HCT116 (cell line): ENCODE results near the gene DZIP1L. TPM values are rescaled to one million over a fixed set of nuclear protein-coding genes. Genes with fewer than 3 reads are reported as not detected.

Experiments
- ATAC-seq: fragments of 200-7000 bp; cut with Tn5 transposase; 2 replicates; pipeline ENCODE4 v1.9.1; 2020; ENCODE audit warnings: mild to moderate bottlenecking, moderate library complexity
- BruUV-seq: library from RNA; stranded (reverse); fragments of 400-500 nt; replicated peaks from 2 replicates; lab custom pipeline; 2021; lab: Mats Ljungman, UMichigan
- CTCF ChIA-PET: fragments of 300-600 bp; sonication (Branson Sonifier 250); formaldehyde crosslinking; loops from one replicate; lab custom pipeline; 2021; ENCODE audit warnings: antibody characterized with exemption; lab: Charles Lee
- POLR2A ChIA-PET: fragments of 300-600, 350-600 bp; sonication (Branson Sonifier 250); formaldehyde crosslinking; loops from one replicate; lab custom pipeline; 2021; ENCODE audit warnings: antibody characterized with exemption; lab: Charles Lee
- RAD21 ChIA-PET, 2 experiments: fragments of 300-600 bp; sonication (Branson Sonifier 250); formaldehyde crosslinking; loops; one replicate each; lab custom pipeline; 2023; ENCODE audit warnings: low total read pairs in 2 of 2; ENCODE audit not compliant: uncharacterized antibody in 2 of 2, unreplicated experiment in 2 of 2, low non-redundant PET in 1 of 2; lab: Charles Lee
- DNase-seq: peaks from one replicate; pipeline ENCODE4 v3.0.0-alpha.2; 2010; ENCODE audit warnings: low read depth, low spot score
- H2AFZ ChIP-seq: fragments of 200-600 bp; shearing (Covaris generic), sonication (generic); 2 replicates; pipeline ENCODE4 v1.6.1; 2017; ENCODE audit warnings: low read depth, mixed run types, mixed read lengths, antibody characterized with exemption, low read length; ENCODE audit not compliant: poor library complexity, severe bottlenecking
- H3K27ac ChIP-seq: 2 replicates; pipeline ENCODE4 v1.5.1; 2012; ENCODE audit warnings: low read depth, low read length
- H3K27me3 ChIP-seq: fragments of 200-600 bp; sonication (generic); 2 replicates; pipeline ENCODE4 v1.6.1; 2016; ENCODE audit warnings: mixed run types, low read length, mixed read lengths; ENCODE audit not compliant: insufficient read depth
- H3K36me3 ChIP-seq, 2 experiments: fragments of 200-500 bp in 1 of 2; fragments of 200-600 bp in 1 of 2; sonication (Bioruptor generic) in 1 of 2; sonication (generic) in 1 of 2; 2 replicates each; pipeline versions ENCODE4 v1.5.1 to v1.6.1; 2014 to 2016; ENCODE audit warnings: low read length in 2 of 2, inconsistent platforms in 1 of 2, mixed read lengths in 1 of 2, mixed run types in 1 of 2; ENCODE audit not compliant: insufficient read depth in 2 of 2, control insufficient read depth in 1 of 2
- H3K4me1 ChIP-seq, 2 experiments: fragments of 200-600 bp in 1 of 2; sonication (generic) in 1 of 2; 2 replicates each; pipeline versions ENCODE4 v1.5.1 to v1.6.1; 2012 to 2017; ENCODE audit warnings: low read length in 2 of 2, inconsistent platforms in 1 of 2, mild to moderate bottlenecking in 1 of 2, mixed read lengths in 1 of 2, mixed run types in 1 of 2, moderate library complexity in 1 of 2; ENCODE audit not compliant: insufficient read depth in 2 of 2, control insufficient read depth in 1 of 2
- H3K4me2 ChIP-seq: fragments of 200-600 bp; sonication (generic); 2 replicates; pipeline ENCODE4 v1.6.1; 2017; ENCODE audit warnings: mixed run types, low read length, mixed read lengths
- H3K4me3 ChIP-seq, 2 experiments: fragments of 200-600 bp in 1 of 2; sonication (generic) in 1 of 2; replicated peaks in 1 of 2; 2 replicates each; pipeline ENCODE4 v1.5.1; 2011 to 2016; ENCODE audit warnings: low read length in 2 of 2, control low read depth in 1 of 2, low read depth in 1 of 2, mild to moderate bottlenecking in 1 of 2, mixed read lengths in 1 of 2, mixed run types in 1 of 2
- H3K79me2 ChIP-seq: fragments of 200-600 bp; sonication (generic); 2 replicates; pipeline ENCODE4 v1.6.1; 2017; ENCODE audit warnings: mild to moderate bottlenecking, mixed run types, low read length, moderate library complexity, mixed read lengths; ENCODE audit not compliant: insufficient read depth
- H3K9ac ChIP-seq: fragments of 200-600 bp; sonication (generic); 2 replicates; pipeline ENCODE4 v1.6.1; 2016; ENCODE audit warnings: low read length, mixed read lengths
- H3K9me2 ChIP-seq: fragments of 200-600 bp; sonication (generic), shearing (Covaris generic); 2 replicates; pipeline ENCODE4 v1.6.1; 2017; ENCODE audit warnings: mixed run types, mild to moderate bottlenecking, moderate library complexity; ENCODE audit not compliant: insufficient read depth
- H3K9me3 ChIP-seq, 2 experiments: fragments of 200-500 bp in 1 of 2; fragments of 200-600 bp in 1 of 2; sonication (Bioruptor generic) in 1 of 2; sonication (generic) in 1 of 2; 2 replicates each; pipeline ENCODE4 v1.6.1; 2014 to 2017; ENCODE audit warnings: low read length in 2 of 2, mixed read lengths in 2 of 2, inconsistent platforms in 1 of 2, low read depth in 1 of 2, mild to moderate bottlenecking in 1 of 2, mixed run types in 1 of 2, moderate library complexity in 1 of 2; ENCODE audit not compliant: control insufficient read depth in 1 of 2, insufficient read depth in 1 of 2
- H4K20me1 ChIP-seq: fragments of 200-600 bp; sonication (generic), shearing (Covaris generic); 2 replicates; pipeline ENCODE4 v1.6.1; 2017; ENCODE audit warnings: mixed run types, mild to moderate bottlenecking, moderate library complexity; ENCODE audit not compliant: insufficient read depth
- RAD21 ChIP-seq: IDR thresholded peaks from 2 replicates; pipeline ENCODE4 v1.6.1; 2012; ENCODE audit warnings: low read depth, mild to moderate bottlenecking
- YY1 ChIP-seq: IDR thresholded peaks from 2 replicates; pipeline ENCODE4 v1.6.1; 2011; ENCODE audit warnings: low read length, low read depth, moderate library complexity, mild to moderate bottlenecking; ENCODE audit not compliant: insufficient replicate concordance; ENCODE audit errors: extremely low read depth
- intact Hi-C: fragments of 100-400 bp; cut with micrococcal nuclease; formaldehyde crosslinking; loops from 2 replicates; pipeline ENCODE4 v1.10.0; 2022
- total RNA-seq: library from RNA; stranded (reverse); gene quantifications from one replicate; pipeline ENCODE4 v1.2.1, GENCODE V29; 2021; ENCODE audit not compliant: unreplicated experiment
- TF ChIP-seq, protein P1 (sequence below): IDR thresholded peaks from 2 replicates; pipeline ENCODE4 v1.6.1; 2012; ENCODE audit warnings: low read depth

Gene DZIP1L
- total RNA-seq, 1 experiment from 2014 or later, result 9.6 TPM

DNA sequence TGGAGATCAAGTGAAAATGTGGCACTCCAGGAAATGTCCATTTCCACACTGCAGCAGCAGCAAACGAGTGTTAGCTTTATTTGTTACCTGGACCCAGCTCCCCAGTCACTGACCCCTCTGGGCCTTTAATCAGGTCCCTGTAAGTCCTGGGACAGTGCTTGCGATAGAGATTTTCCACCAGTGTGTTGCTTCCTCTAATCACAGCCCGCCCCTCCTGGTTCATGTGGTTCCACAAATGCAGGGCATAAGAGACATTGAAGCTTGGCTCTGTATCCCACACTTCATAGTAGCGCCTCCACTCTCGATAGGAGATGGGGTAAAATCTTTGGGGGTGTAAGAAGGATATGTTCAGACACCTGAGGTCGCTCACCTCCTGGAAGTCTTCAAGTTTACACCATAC, 8.8 kb upstream of the DZIP1L start (continued):
- TF ChIP-seq, protein P1, sequence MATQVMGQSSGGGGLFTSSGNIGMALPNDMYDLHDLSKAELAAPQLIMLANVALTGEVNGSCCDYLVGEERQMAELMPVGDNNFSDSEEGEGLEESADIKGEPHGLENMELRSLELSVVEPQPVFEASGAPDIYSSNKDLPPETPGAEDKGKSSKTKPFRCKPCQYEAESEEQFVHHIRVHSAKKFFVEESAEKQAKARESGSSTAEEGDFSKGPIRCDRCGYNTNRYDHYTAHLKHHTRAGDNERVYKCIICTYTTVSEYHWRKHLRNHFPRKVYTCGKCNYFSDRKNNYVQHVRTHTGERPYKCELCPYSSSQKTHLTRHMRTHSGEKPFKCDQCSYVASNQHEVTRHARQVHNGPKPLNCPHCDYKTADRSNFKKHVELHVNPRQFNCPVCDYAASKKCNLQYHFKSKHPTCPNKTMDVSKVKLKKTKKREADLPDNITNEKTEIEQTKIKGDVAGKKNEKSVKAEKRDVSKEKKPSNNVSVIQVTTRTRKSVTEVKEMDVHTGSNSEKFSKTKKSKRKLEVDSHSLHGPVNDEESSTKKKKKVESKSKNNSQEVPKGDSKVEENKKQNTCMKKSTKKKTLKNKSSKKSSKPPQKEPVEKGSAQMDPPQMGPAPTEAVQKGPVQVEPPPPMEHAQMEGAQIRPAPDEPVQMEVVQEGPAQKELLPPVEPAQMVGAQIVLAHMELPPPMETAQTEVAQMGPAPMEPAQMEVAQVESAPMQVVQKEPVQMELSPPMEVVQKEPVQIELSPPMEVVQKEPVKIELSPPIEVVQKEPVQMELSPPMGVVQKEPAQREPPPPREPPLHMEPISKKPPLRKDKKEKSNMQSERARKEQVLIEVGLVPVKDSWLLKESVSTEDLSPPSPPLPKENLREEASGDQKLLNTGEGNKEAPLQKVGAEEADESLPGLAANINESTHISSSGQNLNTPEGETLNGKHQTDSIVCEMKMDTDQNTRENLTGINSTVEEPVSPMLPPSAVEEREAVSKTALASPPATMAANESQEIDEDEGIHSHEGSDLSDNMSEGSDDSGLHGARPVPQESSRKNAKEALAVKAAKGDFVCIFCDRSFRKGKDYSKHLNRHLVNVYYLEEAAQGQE, result no peak
- TF ChIP-seq RAD21, result no peak
- TF ChIP-seq, all 23 proteins: peak for 0

DNA sequence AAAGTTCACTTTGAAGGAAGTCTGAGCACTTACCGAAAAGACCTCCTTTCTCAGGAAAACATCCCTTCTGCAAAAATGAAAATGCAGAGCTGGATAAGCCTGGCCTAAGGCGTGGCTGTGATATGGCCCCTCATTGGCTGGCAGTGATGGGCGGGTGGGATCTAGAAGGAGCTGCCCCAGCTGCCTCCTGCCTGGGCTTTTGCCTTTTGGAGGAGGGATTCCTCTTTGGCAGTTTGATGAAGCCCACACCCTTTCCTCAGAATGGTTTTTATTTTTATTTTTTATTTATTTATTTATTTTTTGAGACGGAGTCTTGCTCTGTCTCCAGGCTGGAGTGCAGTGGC, 4.0 kb upstream of the DZIP1L start:
- BruUV-seq, result no TSS peak
- Histone ChIP-seq H3K9ac (no peak overlapping the region), H3K4me1 (peaks cover 11 to 17% of the 10 kb centered on the region in 2 experiments), H3K9me3 (no peaks in the 10 kb centered on the region; a peak in 1 of 4 replicates)
- no peak for TF ChIP-seq YY1
- TF ChIP-seq, all 23 proteins: peak for 0
- DNase-seq, result no peak
- Histone ChIP-seq H3K4me2 (peak overlapping the region; percentile 3; the same call in 1 of the 2 replicates), H3K36me3 (no peaks in the 10 kb centered on the region), H4K20me1 (no peaks in the 10 kb centered on the region), H3K27ac (no peak overlapping the region), H2AFZ (peak overlapping the region; percentile 28), H3K79me2 (peaks cover 4% of the 10 kb centered on the region; the same call in 1 of the 2 replicates), H3K9me2 (no peaks in the 10 kb centered on the region), H3K27me3 (no peaks in the 10 kb centered on the region), H3K4me3 (no peak overlapping the region)
- intact Hi-C loops, result loop anchor here (1.0 to 5.0 kb wide), 2 partner anchors 51 to 208 kb away; partner anchors contain the start of gene NME9
- peak; percentile 24; the same call in 1 of the 2 replicates for ATAC-seq
- ChIA-PET POLR2A (no interaction called here), RAD21 (no interaction called here), CTCF (interaction anchor here (1.2 to 1.5 kb wide), 3 partner anchors 28 to 52 kb away, joined by 3 to 6 read pairs (median 3); no protein-coding TSS in a partner anchor)
